Prostate gland (tissue), 2 donors: ENCODE data around the gene BABAM2. TPM values are rescaled to one million over a fixed set of nuclear protein-coding genes. Genes with fewer than 3 reads are reported as not detected.

Experiments used
- DNase-seq: peaks from one replicate; pipeline ENCODE4 v3.0.0-alpha.2; 2019; ENCODE audit warnings: low spot score
- H3K27ac ChIP-seq, 2 donors: fragments of 200-600 bp; sonication (generic); 2 replicates each; pipeline ENCODE4 v1.5.1; 2017 to 2019
- H3K27me3 ChIP-seq: fragments of 200-600 bp; sonication (generic); replicated peaks from 2 replicates; pipeline ENCODE4 v1.5.1; 2019; ENCODE audit not compliant: insufficient read depth
- H3K36me3 ChIP-seq, 2 donors: fragments of 200-600 bp; sonication (generic); 1 replicate in 1 of 2; 2 replicates in 1 of 2; pipeline versions ENCODE4 v1.5.1 to v1.8.1; 2017 to 2019
- H3K4me1 ChIP-seq: fragments of 200-600 bp; sonication (generic); replicated peaks from 2 replicates; pipeline ENCODE4 v1.5.1; 2019
- H3K4me3 ChIP-seq, 2 donors: fragments of 200-600 bp; sonication (generic); 2 replicates each; pipeline ENCODE4 v1.5.1; 2017 to 2019
- H3K9me3 ChIP-seq: fragments of 200-600 bp; sonication (generic); 2 replicates; pipeline ENCODE4 v1.5.1; 2017
- CTCF ChIP-seq, 4 experiments: fragments of 200-600 bp in 2 of 4; fragments of 450-650 bp in 2 of 4; sonication (generic) in 2 of 4; IDR thresholded peaks; 1 replicate in 3 of 4; 2 replicates in 1 of 4; pipeline ENCODE4 v1.5.1; 2016 to 2019; ENCODE audit warnings: antibody characterized with exemption in 4 of 4, mild to moderate bottlenecking in 2 of 4, moderate library complexity in 2 of 4
- POLR2A ChIP-seq: fragments of 450-650 bp; IDR thresholded peaks from one replicate; pipeline ENCODE4 v1.6.1; 2016; ENCODE audit warnings: antibody characterized with exemption, mild to moderate bottlenecking
- POLR2AphosphoS5 ChIP-seq: sonication (generic); formaldehyde crosslinking; IDR thresholded peaks from one replicate; pipeline ENCODE4 v1.6.1; 2017; ENCODE audit warnings: antibody characterized with exemption
- WGBS: methylation state at CpG from one replicate; pipeline ENCODE4 v1.1.5; 2018; 5-methylcytosine and 5-hydroxymethylcytosine counted together
- intact Hi-C: fragments of 100-400 bp; cut with DNase I; formaldehyde crosslinking; loops from one replicate; pipeline ENCODE4 v1.14.2; 2022
- total RNA-seq, 2 donors: library from RNA; depleted of rRNA; stranded (reverse); fragments of >200 nt; gene quantifications; one replicate each; pipeline ENCODE4 v1.1.0, GENCODE V29; 2016

BABAM2 gene
- total RNA-seq, 2 donors from 2014 or later, result 35.8 to 37.3 TPM

DNA sequence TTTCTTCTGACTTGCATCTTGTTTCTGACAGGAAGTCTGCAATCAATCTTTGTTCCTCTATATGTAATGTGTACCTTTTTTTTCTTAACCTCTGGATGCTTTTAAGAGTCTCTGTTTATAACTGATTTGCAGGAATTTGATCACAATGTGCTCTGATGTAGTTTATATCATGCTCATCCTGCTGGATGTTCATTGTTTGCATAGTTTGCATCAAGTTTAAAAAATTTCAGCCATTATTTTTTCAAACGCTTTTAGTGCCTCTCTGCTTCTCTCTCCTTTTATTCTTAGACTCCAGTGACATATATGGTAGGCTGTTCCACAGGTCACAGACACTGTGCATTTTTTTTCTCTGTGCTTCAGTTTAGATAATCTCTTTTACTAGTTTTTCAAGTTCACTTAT, 24.3 kb upstream of the BABAM2 start:
- TF ChIP-seq CTCF (IDR thresholded peaks at IDR 0.05) (no peak), POLR2A (no peak), POLR2AphosphoS5 (no peak)
- DNase-seq, result no peak
- H3K36me3 ChIP-seq, result no peaks in the 10 kb centered on the region
- H3K27ac ChIP-seq, result no peak overlapping the region
- 52% methylated on average over 1 of the region's 1 CpG for WGBS
- H3K9me3 ChIP-seq, result no peaks in the 10 kb centered on the region
- intact Hi-C loops, result no loop called here
- H3K4me1 ChIP-seq, result no peaks in the 10 kb centered on the region
- no peak overlapping the region for H3K4me3 ChIP-seq
- no peaks in the 10 kb centered on the region for H3K27me3 ChIP-seq

DNA sequence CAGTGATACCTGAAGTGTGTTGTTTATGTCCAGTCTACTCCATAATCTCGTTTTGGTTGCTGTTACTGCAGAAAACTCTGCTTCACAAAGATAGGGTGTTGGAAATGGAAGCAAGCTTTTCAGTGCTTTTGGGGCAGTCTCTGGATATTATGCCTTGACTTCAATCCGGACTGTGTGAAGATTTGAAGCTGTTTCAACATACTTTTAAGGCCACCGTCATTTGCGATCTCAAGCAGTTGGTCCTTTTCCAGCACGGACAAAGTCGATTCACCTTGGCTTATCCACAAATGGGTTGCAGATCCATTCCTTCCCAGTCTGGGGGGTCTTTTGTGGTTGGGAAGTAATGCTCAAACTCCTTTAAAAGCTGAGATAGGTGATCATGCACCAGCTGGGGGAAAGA, 20.8 kb upstream of the BABAM2 start:
- Histone ChIP-seq H3K36me3 (no peaks in the 10 kb centered on the region), H3K4me1 (no peaks in the 10 kb centered on the region), H3K9me3 (no peaks in the 10 kb centered on the region), H3K27me3 (no peaks in the 10 kb centered on the region), H3K27ac (no peak overlapping the region), H3K4me3 (no peak overlapping the region)
- 82% methylated on average over 6 of the region's 6 CpGs for WGBS
- DNase-seq, result no peak
- no peak for TF ChIP-seq POLR2A
- no peak for TF ChIP-seq CTCF (IDR thresholded peaks at IDR 0.05)
- no peak for TF ChIP-seq POLR2AphosphoS5
- intact Hi-C loops, result no loop called here

DNA sequence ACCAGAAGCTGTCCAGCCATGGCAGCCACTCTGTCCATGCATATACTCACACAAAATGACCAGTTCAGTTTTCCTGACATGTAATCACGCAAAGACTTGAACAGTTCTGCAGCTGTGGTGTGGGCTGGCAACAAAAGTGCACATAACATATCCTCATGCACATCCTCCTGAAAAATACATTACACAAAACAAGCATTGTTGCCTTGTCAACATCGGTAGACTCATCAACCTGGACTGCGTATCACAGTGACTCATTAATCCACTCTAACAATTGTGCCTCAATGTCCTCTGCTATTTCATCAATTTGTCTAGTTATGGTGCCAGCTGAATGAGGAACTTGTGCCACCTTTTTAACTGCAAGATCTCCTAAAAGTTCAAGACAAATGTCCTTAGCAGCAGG, 19.8 kb upstream of the BABAM2 start:
- WGBS, result 93% methylated on average over 3 of the region's 3 CpGs
- TF ChIP-seq POLR2A (no peak), POLR2AphosphoS5 (no peak), CTCF (IDR thresholded peaks at IDR 0.05) (no peak)
- no peak overlapping the region for H3K4me3 ChIP-seq
- no peaks in the 10 kb centered on the region for H3K27me3 ChIP-seq
- H3K36me3 ChIP-seq, result no peaks in the 10 kb centered on the region
- no peak overlapping the region for H3K27ac ChIP-seq
- no peaks in the 10 kb centered on the region for H3K4me1 ChIP-seq
- intact Hi-C loops, result no loop called here
- H3K9me3 ChIP-seq, result no peaks in the 10 kb centered on the region
- DNase-seq, result no peak

DNA sequence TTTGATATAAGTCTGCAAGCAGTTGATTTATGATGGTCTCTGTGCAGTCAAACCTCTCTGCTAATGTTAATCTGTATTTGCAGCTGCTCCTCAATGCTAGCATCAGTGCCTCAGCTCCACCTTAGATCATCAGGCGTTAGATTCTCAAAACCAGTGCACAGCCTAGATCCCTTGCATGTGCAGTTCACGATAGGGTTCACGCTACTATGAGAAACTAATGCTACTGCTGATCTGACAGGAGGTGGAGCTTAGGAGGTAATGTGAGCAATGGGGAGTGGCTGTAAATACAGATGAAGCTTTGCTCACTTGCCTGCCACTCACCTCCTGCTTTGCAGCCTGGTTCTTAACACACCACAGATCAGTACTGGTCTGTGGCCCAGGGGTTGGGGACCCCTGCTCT, 18.7 kb upstream of the BABAM2 start:
- DNase-seq, result no peak
- H3K27ac ChIP-seq, result no peak overlapping the region
- TF ChIP-seq CTCF (IDR thresholded peaks at IDR 0.05) (no peak), POLR2AphosphoS5 (no peak), POLR2A (no peak)
- intact Hi-C loops, result no loop called here
- no peaks in the 10 kb centered on the region for H3K27me3 ChIP-seq
- WGBS, result 98% methylated on average over 3 of the region's 3 CpGs
- no peak overlapping the region for H3K4me3 ChIP-seq
- H3K9me3 ChIP-seq, result no peaks in the 10 kb centered on the region
- H3K4me1 ChIP-seq, result no peaks in the 10 kb centered on the region
- no peaks in the 10 kb centered on the region for H3K36me3 ChIP-seq

DNA sequence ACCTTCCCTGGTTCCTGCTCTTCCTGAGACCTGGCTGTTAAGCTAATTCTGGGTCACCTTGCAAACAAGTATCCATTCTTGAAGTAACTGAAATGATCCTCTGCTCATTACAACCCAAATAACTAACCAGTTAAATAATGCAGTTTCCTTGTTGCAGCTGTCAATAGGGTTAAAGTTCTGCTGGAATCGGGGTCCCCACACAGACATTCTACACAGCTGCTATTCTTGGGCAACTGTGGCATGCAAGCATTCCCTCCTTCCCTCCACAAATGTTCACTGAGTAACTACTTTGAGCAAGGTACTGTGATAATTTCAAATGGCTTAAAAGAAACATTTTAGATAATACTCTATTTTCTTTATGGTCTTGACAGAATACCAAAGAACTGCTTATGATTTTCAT, 17.4 kb upstream of the BABAM2 start:
- Histone ChIP-seq H3K4me3 (no peak overlapping the region), H3K4me1 (no peaks in the 10 kb centered on the region), H3K27me3 (no peaks in the 10 kb centered on the region), H3K27ac (no peak overlapping the region), H3K9me3 (no peaks in the 10 kb centered on the region), H3K36me3 (no peaks in the 10 kb centered on the region)
- 90% methylated on average over 1 of the region's 1 CpG for WGBS
- intact Hi-C loops, result no loop called here
- no peak for DNase-seq
- TF ChIP-seq POLR2A, result no peak
- TF ChIP-seq POLR2AphosphoS5, result no peak
- no peak for TF ChIP-seq CTCF (IDR thresholded peaks at IDR 0.05)
